Uterus (tissue), 2 donors: ENCODE results near the gene NOTUM.

Experiments
- CTCF ChIP-seq, 4 experiments: fragments of 200-600 bp in 2 of 4; fragments of 450-650 bp in 2 of 4; sonication (generic) in 2 of 4; IDR thresholded peaks; one replicate each; pipeline ENCODE4 v1.5.1; 2016 to 2019; ENCODE audit warnings: antibody characterized with exemption in 4 of 4, mild to moderate bottlenecking in 2 of 4, moderate library complexity in 1 of 4
- POLR2A ChIP-seq, 2 donors: fragments of 450-650 bp; IDR thresholded peaks; one replicate each; pipeline ENCODE4 v1.6.1; 2016; ENCODE audit warnings: antibody characterized with exemption in 2 of 2, mild to moderate bottlenecking in 1 of 2, moderate library complexity in 1 of 2

- no peak for TF ChIP-seq CTCF (IDR thresholded peaks at IDR 0.05)
- no peak for TF ChIP-seq POLR2A (IDR thresholded peaks at IDR 0.05)
Observed at GRCh38 chr17:81940538-81941483, 20.2 kb downstream of the NOTUM start.
